Stimulated activated CD4-positive, alpha-beta T cell treated with anti-CD3 and anti-CD28 coated beads, TNF-alpha, amount 100 ng/mL, for 48 hours (primary cell): Measurements from ENCODE around the gene UGT3A1.
"Not testable (repeated sequence)": the region's sequence is repeated elsewhere in the genome, so short reads cannot be mapped to it uniquely, and the experiment has no call there.

Experiments
- DNase-seq, 3 donors: peaks; one replicate each; pipeline ENCODE4 v3.0.0-alpha.2; 2020; ENCODE audit warnings: low read depth in 3 of 3

The UGT3A1 gene, protein sequence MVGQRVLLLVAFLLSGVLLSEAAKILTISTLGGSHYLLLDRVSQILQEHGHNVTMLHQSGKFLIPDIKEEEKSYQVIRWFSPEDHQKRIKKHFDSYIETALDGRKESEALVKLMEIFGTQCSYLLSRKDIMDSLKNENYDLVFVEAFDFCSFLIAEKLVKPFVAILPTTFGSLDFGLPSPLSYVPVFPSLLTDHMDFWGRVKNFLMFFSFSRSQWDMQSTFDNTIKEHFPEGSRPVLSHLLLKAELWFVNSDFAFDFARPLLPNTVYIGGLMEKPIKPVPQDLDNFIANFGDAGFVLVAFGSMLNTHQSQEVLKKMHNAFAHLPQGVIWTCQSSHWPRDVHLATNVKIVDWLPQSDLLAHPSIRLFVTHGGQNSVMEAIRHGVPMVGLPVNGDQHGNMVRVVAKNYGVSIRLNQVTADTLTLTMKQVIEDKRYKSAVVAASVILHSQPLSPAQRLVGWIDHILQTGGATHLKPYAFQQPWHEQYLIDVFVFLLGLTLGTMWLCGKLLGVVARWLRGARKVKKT

DNA sequence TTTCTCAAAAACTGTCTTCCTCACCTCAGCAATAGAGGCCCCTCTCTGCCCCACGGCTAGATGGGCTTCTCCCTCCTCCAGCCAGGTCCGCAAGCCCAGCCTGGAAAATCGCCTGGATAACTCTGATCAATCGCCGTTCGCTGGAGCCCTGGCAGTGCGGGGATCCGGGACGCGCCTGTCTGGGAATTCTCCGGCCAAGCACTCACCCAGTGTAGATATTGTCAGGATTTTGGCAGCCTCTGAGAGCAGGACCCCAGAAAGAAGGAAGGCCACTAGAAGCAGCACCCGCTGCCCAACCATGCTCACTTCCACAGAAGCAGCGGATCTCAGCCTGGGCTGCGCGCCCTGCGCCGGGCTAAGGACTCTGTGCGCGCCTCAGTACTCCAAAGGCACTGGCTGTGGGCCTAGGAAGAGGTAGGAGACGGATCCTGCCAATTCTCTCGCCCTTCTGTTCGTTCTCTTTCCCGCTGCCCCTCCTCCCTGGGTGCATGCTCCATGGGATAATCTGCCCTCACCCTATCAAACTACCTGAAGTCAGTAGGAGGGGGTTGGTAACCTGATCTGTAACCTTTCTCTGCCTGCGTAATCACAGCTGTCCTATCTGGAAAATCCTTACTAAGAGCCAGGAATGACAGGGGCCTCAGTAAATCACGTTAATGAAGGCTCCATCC is at the start of gene UGT3A1:
TSS of gene UGT3A1 (minus strand) at position 450 of the 671 bp plus-strand sequence. CDS start at position 300, 150 bp downstream.
- no peak for DNase-seq

GRCh38 chr5:36035696-36036095 is 44.5 kb upstream of the UGT3A1 start:
- DNase-seq, result no peak

- not testable (repeated sequence) for DNase-seq
Observed at GRCh38 chr5:36034536-36035134, 43.4 kb upstream of the UGT3A1 start.

DNA sequence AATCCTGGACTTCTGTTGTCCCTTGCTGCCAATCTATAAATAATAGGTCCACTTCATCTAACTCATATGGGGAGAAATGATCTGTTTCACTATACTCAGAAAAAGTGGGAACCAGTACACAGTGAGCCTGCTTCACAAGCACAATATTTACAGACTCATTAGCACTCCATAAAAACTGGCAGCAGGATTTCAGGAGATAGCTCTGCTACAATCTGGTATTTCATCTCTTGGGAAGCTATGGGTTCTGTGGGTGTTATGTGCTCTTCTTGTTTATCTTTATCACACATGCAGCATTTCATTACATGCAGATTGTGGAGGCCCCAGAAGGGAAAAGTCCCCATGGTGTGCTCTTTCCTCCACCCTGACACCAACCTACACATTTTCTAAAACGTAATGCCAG is 42.3 kb upstream of the UGT3A1 start:
- DNase-seq, result no peak

DNA sequence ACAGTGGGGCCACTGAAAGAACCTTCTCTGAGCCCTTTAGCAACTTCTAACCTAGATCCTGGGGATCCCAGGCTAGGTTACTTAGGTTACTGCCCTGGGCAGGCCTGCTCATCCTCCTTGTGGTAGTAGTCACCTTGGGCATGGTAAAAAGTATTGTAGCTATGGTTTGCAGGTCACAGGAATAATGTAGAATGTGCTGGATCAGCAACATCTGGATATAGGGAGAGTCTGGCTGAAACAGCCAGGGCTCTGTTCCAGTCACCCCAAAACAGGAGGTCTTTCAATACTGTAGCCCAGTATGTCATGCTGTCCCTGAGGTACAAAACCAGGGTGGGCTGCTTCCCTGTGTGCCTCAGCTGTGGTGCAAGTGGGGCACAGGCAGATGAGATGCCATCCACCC is 41.9 kb upstream of the UGT3A1 start:
- DNase-seq, result no peak

DNA sequence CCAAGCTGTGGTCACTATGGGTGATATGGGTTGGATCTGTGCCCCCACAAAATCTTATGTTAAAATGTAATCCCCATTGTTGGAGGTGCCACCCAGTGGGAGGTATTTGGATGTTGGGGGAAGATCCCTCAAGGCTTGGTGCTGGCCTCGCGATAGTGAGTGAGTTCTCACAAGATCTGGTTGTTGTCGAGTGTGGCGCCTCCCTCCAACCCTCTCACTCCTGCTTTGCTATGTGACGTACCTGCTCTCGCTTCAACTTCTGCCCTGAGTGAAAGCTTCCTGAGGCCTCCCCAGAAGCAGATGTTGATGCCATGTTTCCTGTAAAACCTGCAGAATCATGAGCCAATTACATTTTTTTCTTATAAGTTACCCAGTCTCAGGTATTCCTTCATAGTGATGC is 40.0 kb upstream of the UGT3A1 start:
- no peak for DNase-seq

- no peak for DNase-seq
Observed at GRCh38 chr5:36029914-36030313, 38.7 kb upstream of the UGT3A1 start.

DNA sequence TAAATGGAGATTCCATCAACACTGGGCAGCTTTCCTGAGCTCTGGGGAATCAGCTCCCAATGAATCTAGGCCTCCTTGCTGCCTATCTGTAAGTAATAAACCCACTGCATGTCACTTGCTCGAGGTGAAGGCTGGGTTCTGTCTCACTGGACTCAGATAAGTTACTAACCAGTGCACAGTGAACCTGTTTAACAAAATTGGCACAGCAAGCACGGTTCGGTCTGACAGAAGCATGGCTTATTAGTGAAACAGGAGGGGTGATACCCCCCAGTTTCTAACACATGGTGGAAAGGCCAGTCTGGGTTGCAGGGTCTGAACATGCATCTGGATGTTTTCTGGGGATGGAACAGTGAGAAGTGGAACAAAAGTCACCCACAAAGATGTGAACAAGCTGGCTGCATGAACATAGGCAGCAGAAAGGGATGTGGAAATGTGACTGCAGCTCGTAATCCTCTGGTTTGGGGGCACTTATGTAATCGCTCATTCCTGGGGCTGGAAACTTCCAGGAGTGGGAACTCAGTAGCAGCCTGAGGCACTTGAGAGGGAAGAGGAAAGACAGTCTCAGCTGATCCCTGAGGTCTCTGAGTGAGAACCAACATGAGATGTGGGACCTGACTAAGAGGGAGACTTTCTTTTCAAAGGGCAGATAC is 37.8 kb upstream of the UGT3A1 start:
- DNase-seq, result no peak

- no peak for DNase-seq
Observed at GRCh38 chr5:36027711-36028110, 36.5 kb upstream of the UGT3A1 start.

GRCh38 chr5:36026706-36027465 is 35.7 kb upstream of the UGT3A1 start:
- DNase-seq, result no peak

- not testable (repeated sequence) for DNase-seq
Observed at GRCh38 chr5:36022246-36022645, 31.1 kb upstream of the UGT3A1 start.

DNA sequence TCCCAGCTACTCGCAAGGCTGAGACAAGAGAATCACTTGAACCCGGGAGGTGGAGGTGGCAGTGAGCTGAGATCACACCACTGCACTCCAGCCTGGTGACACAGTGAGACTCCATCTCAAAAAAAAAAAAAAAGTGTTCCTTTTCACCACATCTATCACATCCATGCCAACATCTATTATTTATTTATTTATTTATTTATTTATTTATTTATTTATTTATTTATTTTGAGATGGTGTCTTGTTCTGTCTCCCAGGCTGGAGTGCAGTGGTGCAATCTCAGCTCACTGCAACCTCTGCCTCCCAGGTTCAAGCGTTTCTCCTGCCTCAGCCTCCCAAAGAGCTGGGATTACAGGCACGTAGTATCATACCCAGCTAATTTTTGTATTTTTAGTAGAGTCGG is 28.4 kb upstream of the UGT3A1 start:
- DNase-seq, result not testable (repeated sequence)

DNA sequence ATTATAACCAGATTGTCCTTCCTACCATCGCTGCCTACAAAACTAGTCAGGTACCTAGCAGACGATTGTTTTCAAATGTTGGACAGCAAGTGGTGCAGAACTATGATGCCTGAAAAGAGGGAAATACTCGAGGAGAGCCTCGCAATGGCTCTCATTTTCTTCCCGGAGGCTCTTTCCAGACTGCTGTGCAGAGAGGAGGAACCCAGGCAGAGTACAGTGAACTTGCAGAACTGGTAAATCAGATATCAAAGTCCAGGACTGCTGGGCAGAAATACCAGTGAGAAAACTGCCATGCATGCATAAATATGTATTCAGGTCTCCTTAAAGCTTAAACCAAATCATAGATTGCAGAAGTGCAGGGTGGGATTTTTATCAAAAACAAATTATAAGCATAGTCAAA is 26.4 kb upstream of the UGT3A1 start:
- no peak for DNase-seq

GRCh38 chr5:36017004-36017403 is 25.8 kb upstream of the UGT3A1 start:
- DNase-seq, result no peak

DNA sequence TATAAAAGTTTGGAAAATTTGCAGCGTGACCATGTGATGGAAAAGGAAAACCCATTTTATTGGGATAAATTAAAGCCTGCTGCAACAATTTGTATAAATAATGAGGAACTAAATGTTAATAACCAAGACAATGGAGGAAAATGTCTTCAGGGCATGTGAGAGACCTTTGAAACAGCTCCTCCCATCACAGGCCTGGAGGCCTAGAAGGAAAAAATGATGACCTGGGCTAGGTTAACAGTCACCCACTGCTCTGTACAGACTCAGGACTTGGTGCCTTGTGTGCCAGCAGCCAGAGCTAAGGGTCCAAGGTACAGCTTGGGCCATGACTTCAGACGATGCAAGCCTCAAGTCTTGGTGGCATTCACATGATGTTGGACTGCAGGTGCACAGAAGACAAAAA is 22.0 kb upstream of the UGT3A1 start:
- no peak for DNase-seq

DNA sequence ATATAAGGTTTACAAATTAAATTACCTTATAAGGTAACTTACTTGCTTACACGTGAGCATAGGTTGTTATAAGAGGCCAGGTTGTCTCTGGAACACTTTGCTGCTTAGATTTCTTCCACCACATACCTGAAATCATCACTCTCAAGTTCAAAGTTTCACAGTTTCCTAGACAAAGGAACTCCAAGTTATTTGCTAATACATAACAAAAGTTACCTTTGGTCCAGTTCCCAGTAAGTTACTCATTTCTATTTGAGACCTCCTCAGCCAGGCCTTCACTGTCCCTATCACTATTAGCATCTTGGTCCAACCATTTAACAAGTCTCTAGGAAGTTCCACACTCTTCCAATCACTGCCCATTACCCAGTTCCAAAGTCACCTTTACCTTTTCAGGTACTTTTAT is 18.5 kb upstream of the UGT3A1 start:
- no peak for DNase-seq

GRCh38 chr5:36007366-36007765 is 16.2 kb upstream of the UGT3A1 start:
- DNase-seq, result no peak

DNA sequence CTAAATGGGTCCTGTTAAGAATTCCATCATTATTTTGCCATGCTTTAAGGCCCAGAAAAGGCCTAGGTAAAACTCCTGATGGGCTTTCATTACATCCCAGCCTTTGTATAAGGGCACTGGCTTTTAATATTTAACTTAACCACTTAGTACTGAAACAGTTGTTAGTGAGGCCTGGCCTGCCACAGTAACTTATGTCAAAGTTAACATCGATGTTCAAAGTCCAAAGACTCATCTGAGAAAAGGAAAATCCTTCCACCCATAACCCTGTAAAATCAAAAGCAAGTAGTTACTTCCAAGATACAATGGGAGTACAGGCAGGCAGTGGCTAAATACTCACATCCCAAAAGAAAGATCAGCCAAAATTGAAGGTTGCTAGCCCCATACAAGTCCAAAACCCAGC is 15.0 kb upstream of the UGT3A1 start:
- DNase-seq, result no peak

- DNase-seq, result no peak
Observed at GRCh38 chr5:36001032-36001431, 9.8 kb upstream of the UGT3A1 start.

DNA sequence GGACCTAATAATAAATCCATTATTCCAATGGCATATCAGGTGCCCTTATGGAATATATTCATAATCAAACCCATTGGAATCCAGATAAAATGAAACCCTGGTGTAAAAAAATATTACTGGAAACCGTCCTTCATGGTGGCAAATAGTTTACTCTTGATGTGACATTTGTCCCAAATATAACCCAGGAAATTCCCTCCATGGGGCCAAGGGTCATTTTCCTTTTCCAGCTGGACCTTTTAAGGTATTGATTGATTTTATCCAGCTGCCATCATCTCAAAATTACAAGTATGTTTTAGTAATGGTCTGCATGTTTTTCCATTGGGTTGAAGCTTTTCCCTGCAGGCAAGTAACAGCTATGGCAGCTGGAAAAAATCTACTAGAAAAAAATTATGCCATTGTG is 8.4 kb upstream of the UGT3A1 start:
- DNase-seq, result no peak

GRCh38 chr5:35996076-35996475 is 4.9 kb upstream of the UGT3A1 start:
- DNase-seq, result no peak
